H1 (cell line): ENCODE data around the gene ANKRD27. TPM values are rescaled to one million over a fixed set of nuclear protein-coding genes. Genes with fewer than 3 reads are reported as not detected.

ENCODE experiments used
- CTCF ChIA-PET: fragments of 300-600 bp; sonication (Branson Sonifier 250); formaldehyde crosslinking; loops from one replicate; lab custom pipeline; 2021; ENCODE audit not compliant: partially characterized antibody; lab: Charles Lee
- POLR2A ChIA-PET: fragments of 300-600 bp; sonication (Branson Sonifier 250); formaldehyde crosslinking; loops from one replicate; lab custom pipeline; 2021; ENCODE audit warnings: inconsistent platforms; ENCODE audit not compliant: partially characterized antibody; lab: Charles Lee
- DNase-seq, 2 experiments: peaks; one replicate each; pipeline versions ENCODE4 v3.0.0 to v3.0.0-alpha.2; 2010 to 2022; ENCODE audit warnings: low spot score in 2 of 2, low read depth in 1 of 2, mixed read lengths in 1 of 2
- FAIRE-seq: peaks from 2 replicates; lab custom pipeline; 2011; peaks lifted over from hg19 to GRCh38; lab: Jason Lieb, UNC
- H2AFZ ChIP-seq: 2 replicates; pipeline ENCODE4 v1.8.1; 2012; ENCODE audit warnings: low read length, inconsistent platforms
- H2AK5ac ChIP-seq: 2 replicates; pipeline ENCODE4 v1.6.1; 2013; ENCODE audit warnings: low read depth, low read length
- H2BK120ac ChIP-seq: replicated peaks from 2 replicates; pipeline ENCODE3; 2013; ENCODE audit warnings: low read depth, low read length, inconsistent platforms
- H2BK12ac ChIP-seq: 2 replicates; pipeline ENCODE4 v1.6.1; 2013; ENCODE audit warnings: low read depth, low read length
- H2BK15ac ChIP-seq: 2 replicates; pipeline ENCODE4 v1.6.1; 2013; ENCODE audit warnings: low read length
- H2BK20ac ChIP-seq: 2 replicates; pipeline ENCODE4 v1.6.1; 2013; ENCODE audit warnings: low read length
- H2BK5ac ChIP-seq: 2 replicates; pipeline ENCODE4 v1.6.1; 2013; ENCODE audit warnings: low read depth, low read length
- H3K14ac ChIP-seq: 2 replicates; pipeline ENCODE4 v1.6.1; 2013; ENCODE audit warnings: inconsistent platforms; ENCODE audit not compliant: insufficient read length
- H3K18ac ChIP-seq: 2 replicates; pipeline ENCODE4 v1.6.1; 2013; ENCODE audit warnings: low read length; ENCODE audit errors: extremely low read depth
- H3K23ac ChIP-seq: 2 replicates; pipeline ENCODE4 v1.6.1; 2013; ENCODE audit warnings: inconsistent platforms; ENCODE audit not compliant: insufficient read length
- H3K23me2 ChIP-seq: 2 replicates; pipeline ENCODE4 v1.6.1; 2013; ENCODE audit warnings: low read depth, low read length
- H3K27ac ChIP-seq: 2 replicates; pipeline ENCODE4 v1.6.1; 2011; ENCODE audit warnings: low read depth, low read length, inconsistent platforms
- H3K27me3 ChIP-seq, 4 experiments: replicated peaks in 1 of 4; 1 replicate in 1 of 4; 2 replicates in 3 of 4; pipeline versions ENCODE4 v1.6.1 to v1.8.1; 2011 to 2013; ENCODE audit warnings: low read length in 3 of 4, mild to moderate bottlenecking in 3 of 4, inconsistent platforms in 2 of 4, mixed read lengths in 2 of 4, moderate library complexity in 1 of 4; ENCODE audit not compliant: control insufficient read depth in 3 of 4, insufficient read depth in 3 of 4; ENCODE audit errors: extremely low read depth in 1 of 4
- H3K36me3 ChIP-seq, 4 experiments: 2 replicates each; pipeline versions ENCODE4 v1.6.1 to v1.8.1; 2011 to 2013; ENCODE audit warnings: mild to moderate bottlenecking in 4 of 4, low read length in 3 of 4, moderate library complexity in 2 of 4, control low read depth in 1 of 4, inconsistent platforms in 1 of 4; ENCODE audit not compliant: insufficient read depth in 4 of 4, control insufficient read depth in 2 of 4
- H3K4ac ChIP-seq: replicated peaks from 2 replicates; pipeline ENCODE3; 2013; ENCODE audit warnings: low read length, low read depth, mixed read lengths, inconsistent platforms; ENCODE audit not compliant: insufficient read length
- H3K4me1 ChIP-seq, 4 experiments: replicated peaks in 1 of 4; 1 replicate in 1 of 4; 2 replicates in 3 of 4; pipeline versions ENCODE4 v1.6.1 to v1.8.1; 2011 to 2013; ENCODE audit warnings: low read length in 3 of 4, inconsistent platforms in 2 of 4, mixed read lengths in 1 of 4; ENCODE audit not compliant: insufficient read depth in 4 of 4, control insufficient read depth in 3 of 4
- H3K4me2 ChIP-seq, 2 experiments: 2 replicates each; pipeline versions ENCODE4 v1.6.1 to v1.8.1; 2011 to 2013; ENCODE audit warnings: low read depth in 2 of 2, low read length in 2 of 2, control low read depth in 1 of 2, inconsistent platforms in 1 of 2, mild to moderate bottlenecking in 1 of 2; ENCODE audit not compliant: insufficient read depth in 1 of 2
- H3K4me3 ChIP-seq, 4 experiments: fragments of 200-600, 300-600 bp in 1 of 4; sonication (generic), shearing (Covaris generic), sonication (Bioruptor Twin) in 1 of 4; 2 replicates each; pipeline versions ENCODE4 v1.5.1 to v1.8.1; 2011 to 2016; ENCODE audit warnings: low read length in 4 of 4, low read depth in 3 of 4, control low read depth in 2 of 4, inconsistent platforms in 2 of 4, mild to moderate bottlenecking in 2 of 4, mixed read lengths in 1 of 4, moderate library complexity in 1 of 4; ENCODE audit not compliant: insufficient read depth in 2 of 4; ENCODE audit errors: extremely low read depth in 1 of 4
- H3K56ac ChIP-seq: replicated peaks from 2 replicates; pipeline ENCODE3; 2013; ENCODE audit warnings: low read depth, mild to moderate bottlenecking, mixed read lengths, low read length, inconsistent platforms; ENCODE audit not compliant: insufficient read length
- H3K79me1 ChIP-seq: 2 replicates; pipeline ENCODE4 v1.6.1; 2013; ENCODE audit warnings: low read depth, low read length, control low read depth
- H3K79me2 ChIP-seq, 2 experiments: 2 replicates each; pipeline versions ENCODE4 v1.6.1 to v1.8.1; 2012 to 2013; ENCODE audit warnings: low read length in 2 of 2, mild to moderate bottlenecking in 2 of 2, inconsistent platforms in 1 of 2; ENCODE audit not compliant: insufficient read depth in 2 of 2, control insufficient read depth in 1 of 2
- H3K9ac ChIP-seq, 4 experiments: replicated peaks in 1 of 4; 1 replicate in 1 of 4; 2 replicates in 3 of 4; pipeline versions ENCODE4 v1.6.1 to v1.8.1; 2011 to 2013; ENCODE audit warnings: low read depth in 3 of 4, low read length in 3 of 4, control low read depth in 2 of 4, mild to moderate bottlenecking in 2 of 4, moderate library complexity in 2 of 4, inconsistent platforms in 1 of 4; ENCODE audit errors: extremely low read depth in 1 of 4
- H3K9me3 ChIP-seq, 2 experiments: 2 replicates each; pipeline versions ENCODE4 v1.6.1 to v1.8.1; 2012 to 2013; ENCODE audit warnings: mild to moderate bottlenecking in 2 of 2, moderate library complexity in 2 of 2, control low read depth in 1 of 2, inconsistent platforms in 1 of 2, low read depth in 1 of 2, low read length in 1 of 2, mixed read lengths in 1 of 2; ENCODE audit not compliant: insufficient read depth in 2 of 2
- H4K20me1 ChIP-seq, 2 experiments: replicated peaks in 1 of 2; 2 replicates each; pipeline versions ENCODE3 to v1.8.1; 2011 to 2013; ENCODE audit warnings: inconsistent platforms in 2 of 2, low read length in 2 of 2, mild to moderate bottlenecking in 1 of 2; ENCODE audit not compliant: insufficient read depth in 2 of 2, control insufficient read depth in 1 of 2
- H4K5ac ChIP-seq: 2 replicates; pipeline ENCODE4 v1.6.1; 2013; ENCODE audit warnings: low read length, low read depth, mixed read lengths, inconsistent platforms; ENCODE audit not compliant: insufficient read length
- H4K8ac ChIP-seq: 2 replicates; pipeline ENCODE4 v1.8.0; 2013; ENCODE audit warnings: mild to moderate bottlenecking, moderate library complexity, low read length, inconsistent platforms; ENCODE audit not compliant: insufficient read depth; ENCODE audit errors: extremely low read depth
- H4K91ac ChIP-seq: replicated peaks from 2 replicates; pipeline ENCODE3; 2013; ENCODE audit warnings: low read length, mixed read lengths, inconsistent platforms; ENCODE audit not compliant: insufficient read length
- CEBPB ChIP-seq: IDR thresholded peaks from 2 replicates; pipeline ENCODE4 v1.6.1; 2012; ENCODE audit warnings: low read depth, low read length
- CHD1 ChIP-seq: IDR thresholded peaks from 2 replicates; pipeline ENCODE4 v1.6.1; 2012; ENCODE audit warnings: low read depth, low read length, improper control_type of control experiment
- CHD2 ChIP-seq: IDR thresholded peaks from 2 replicates; pipeline ENCODE4 v1.6.1; 2012; ENCODE audit warnings: low read length, improper control_type of control experiment
- POLR2AphosphoS5 ChIP-seq: IDR thresholded peaks from 2 replicates; pipeline ENCODE4 v1.6.1; 2011; ENCODE audit warnings: low read depth, low read length
- WGBS, 2 experiments: shearing (Covaris generic) in 1 of 2; methylation state at CpG; one replicate each; pipeline versions ENCODE4 v1.1.6 to v1.1.7; 2013 to 2015; ENCODE audit warnings: low lambda C conversion rate in 2 of 2, mixed read lengths in 2 of 2, inconsistent platforms in 1 of 2, low coverage in 1 of 2, missing lambda C conversion rate in 1 of 2; ENCODE audit not compliant: insufficient replicate concordance in 2 of 2, insufficient coverage in 1 of 2, insufficient read length in 1 of 2; ENCODE audit errors: extremely low coverage in 1 of 2, missing lambda C conversion rate in 1 of 2; 5-methylcytosine and 5-hydroxymethylcytosine counted together
- polyA plus RNA-seq, 7 experiments: library from polyadenylated mRNA; depleted of rRNA in 3 of 7; stranded (reverse) in 5 of 7; unstranded in 2 of 7; fragments of >200 nt in 5 of 7; fragments of 200-250 nt in 2 of 7; gene quantifications; 1 replicate in 5 of 7; 2 replicates in 1 of 7; 4 replicates in 1 of 7; pipeline versions ENCODE4 v1.2.1 to v1.2.3, GENCODE V29; 2011 to 2013; ENCODE audit warnings: missing spikeins in 2 of 7, mixed read lengths in 2 of 7
- total RNA-seq: library from RNA; stranded (reverse); fragmentation: NEBNext Ultra II Directional; extraction: Animal tissue kit (Norgen Biotek cat#: 25700); gene quantifications from 2 replicates; pipeline ENCODE4 v1.2.1, GENCODE V29; 2021

ANKRD27 gene
- total and polyA plus RNA-seq, 2 of the 8 experiments (the other 6 are each of a cell fraction or from before 2014, with no cell fraction given) = 27.9 to 55.7 TPM

DNA sequence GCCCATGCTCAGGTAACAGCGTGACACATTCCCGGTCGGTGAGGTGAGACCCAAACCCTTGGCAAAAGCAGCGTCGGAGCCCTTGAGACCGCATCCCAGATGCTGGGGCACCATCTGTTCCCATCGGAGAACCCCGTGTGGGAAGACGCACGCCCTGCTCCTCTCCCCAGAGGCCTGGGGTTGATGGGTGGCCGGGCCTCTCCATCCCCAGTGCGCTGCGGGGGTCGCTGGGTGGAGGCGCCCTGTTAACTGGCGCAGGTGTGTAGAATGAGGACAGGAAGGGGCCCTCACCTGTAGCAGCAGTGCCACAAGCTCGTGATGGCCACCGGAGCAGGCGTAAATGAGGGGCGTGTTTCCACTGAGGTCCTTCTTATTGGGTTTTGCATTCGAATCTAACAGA is 69.4 kb downstream of the ANKRD27 start:
- Histone ChIP-seq H3K56ac (no peak overlapping the region), H3K23me2 (no peaks in the 10 kb centered on the region), H2BK15ac (no peak overlapping the region), H4K5ac (no peak overlapping the region), H3K4ac (no peak overlapping the region), H3K79me1 (no peaks in the 10 kb centered on the region; the same call in 1 of the 2 replicates), H2AK5ac (no peak overlapping the region), H3K36me3 (peaks cover 5 to 44% (median 22%) of the 10 kb centered on the region in 4 experiments; a peak in 7 of 8 replicates), H3K18ac (no peak overlapping the region), H3K14ac (no peak overlapping the region), H3K9ac (no peak overlapping the region; a peak in 1 of 7 replicates), H3K23ac (no peak overlapping the region), H3K79me2 (no peaks in the 10 kb centered on the region), H3K4me2 (no peak overlapping the region), H2BK5ac (no peak overlapping the region), H3K27me3 (no peaks in the 10 kb centered on the region), H3K4me3 (no peak overlapping the region), H2BK20ac (no peak overlapping the region), H2AFZ (no peak overlapping the region), H4K8ac (no peak overlapping the region), H2BK120ac (no peak overlapping the region), H3K27ac (no peak overlapping the region), H3K9me3 (no peaks in the 10 kb centered on the region), H2BK12ac (no peak overlapping the region), H3K4me1 (no peaks in the 10 kb centered on the region), H4K20me1 (peaks cover 0 to 2% of the 10 kb centered on the region in 2 experiments), H4K91ac (no peak overlapping the region)
- no peak for FAIRE-seq
- CTCF ChIA-PET = interaction anchor here (0.5 to 1.8 kb wide), 2 partner anchors 46 to 368 kb away, joined by 4 to 5 read pairs; no protein-coding TSS in a partner anchor
- POLR2A ChIA-PET = interaction anchor here (0.6 kb wide), 1 partner anchor 56 kb away, joined by 3 read pairs; no protein-coding TSS in a partner anchor
- no peak for DNase-seq
- TF ChIP-seq POLR2AphosphoS5 = no peak
- TF ChIP-seq CHD1 = no peak
- no peak for TF ChIP-seq CHD2
- no peak for TF ChIP-seq CEBPB
- 95% methylated on average over 20 of the region's 21 CpGs; no CpG with 5 or more reads in 1 of the 2 experiments for WGBS, 2 experiments
